PFSK-1 (cell line): ENCODE data around the gene ITCH.

Source experiments
- FOXP2 ChIP-seq: optimal IDR thresholded peaks from 2 replicates; pipeline ENCODE3; 2011; ENCODE audit warnings: borderline replicate concordance, control low read depth, inconsistent platforms; ENCODE audit not compliant: insufficient read depth; ENCODE audit errors: extremely low read length, extremely low read depth
- POLR2AphosphoS5 ChIP-seq: IDR thresholded peaks from 2 replicates; pipeline ENCODE4 v1.6.1; 2012; ENCODE audit warnings: low read depth, mild to moderate bottlenecking, control low read depth, low read length, moderate library complexity
- REST ChIP-seq, 2 experiments: IDR thresholded peaks; 2 replicates each; pipeline versions ENCODE4 v1.6.1 to v1.8.0; 2011 to 2012; ENCODE audit warnings: low read depth in 2 of 2, low read length in 2 of 2, control low read depth in 1 of 2, inconsistent platforms in 1 of 2, mild to moderate bottlenecking in 1 of 2, moderate library complexity in 1 of 2; ENCODE audit not compliant: insufficient read depth in 1 of 2
- SIN3A ChIP-seq: IDR thresholded peaks from 2 replicates; pipeline ENCODE4 v1.6.1; 2012; ENCODE audit warnings: mild to moderate bottlenecking, low read length, moderate library complexity, borderline replicate concordance; ENCODE audit not compliant: insufficient read depth
- TAF1 ChIP-seq: IDR thresholded peaks from 2 replicates; pipeline ENCODE4 v1.6.1; 2012; ENCODE audit warnings: low read length, control low read depth, borderline replicate concordance; ENCODE audit not compliant: insufficient read depth

The ITCH gene

GRCh38 chr20:34541264-34541901, 178.3 kb downstream of the ITCH start:
- TF ChIP-seq REST (IDR thresholded peaks at IDR 0.05; ENCODE audit: insufficient read depth in 1 of 2, low read depth in 2 of 2, low read length in 2 of 2) (no peak), FOXP2 (no peak), POLR2AphosphoS5 (no peak), SIN3A (no peak), TAF1 (no peak)

- TF ChIP-seq SIN3A = no peak
- TF ChIP-seq POLR2AphosphoS5 = no peak
- TF ChIP-seq REST (IDR thresholded peaks at IDR 0.05; ENCODE audit: insufficient read depth in 1 of 2, low read depth in 2 of 2, low read length in 2 of 2) = no peak
- no peak for TF ChIP-seq TAF1
- no peak for TF ChIP-seq FOXP2
Observed at GRCh38 chr20:34541917-34542316, 178.8 kb downstream of the ITCH start.

- no peak for TF ChIP-seq SIN3A
- TF ChIP-seq REST (IDR thresholded peaks at IDR 0.05; ENCODE audit: insufficient read depth in 1 of 2, low read depth in 2 of 2, low read length in 2 of 2) = no peak
- TF ChIP-seq FOXP2 = no peak
Observed at GRCh38 chr20:34542439-34542838, 179.4 kb downstream of the ITCH start.

- TF ChIP-seq SIN3A = no peak
- no peak for TF ChIP-seq REST (IDR thresholded peaks at IDR 0.05; ENCODE audit: insufficient read depth in 1 of 2, low read depth in 2 of 2, low read length in 2 of 2)
- no peak for TF ChIP-seq TAF1
- no peak for TF ChIP-seq FOXP2
- TF ChIP-seq POLR2AphosphoS5 = no peak
Observed at GRCh38 chr20:34543463-34544056, 180.5 kb downstream of the ITCH start.
